Inflammatory macrophage treated with lipopolysaccharide for 1 hour (primary cell): ENCODE results near the gene PPP6R2.
A peak's percentile ranks its signal among the peaks of the same experiment; 100 is the strongest.

Source experiments
- DNase-seq, 2 donors: peaks; one replicate each; pipeline ENCODE4 v3.0.0-alpha.2; 2020 to 2022

The PPP6R2 gene

GRCh38 chr22:50447576-50448551 lies 104.7 kb downstream of the PPP6R2 start:
- DNase-seq = no peak

GRCh38 chr22:50452649-50453048 lies 109.5 kb downstream of the PPP6R2 start:
- DNase-seq = peak; percentile 19 to 55

- no peak for DNase-seq
Measured at GRCh38 chr22:50454556-50455075, 111.5 kb downstream of the PPP6R2 start.

GRCh38 chr22:50455201-50455600 lies 112.1 kb downstream of the PPP6R2 start:
- DNase-seq = no peak

- no peak for DNase-seq
Measured at GRCh38 chr22:50456026-50456425, 112.9 kb downstream of the PPP6R2 start.

- DNase-seq = no peak
Measured at GRCh38 chr22:50456466-50457234, 113.5 kb downstream of the PPP6R2 start.

GRCh38 chr22:50459016-50459415 lies 115.9 kb downstream of the PPP6R2 start:
- no peak for DNase-seq

GRCh38 chr22:50459496-50460140 lies 116.5 kb downstream of the PPP6R2 start:
- DNase-seq = no peak

GRCh38 chr22:50460938-50461337 lies 117.8 kb downstream of the PPP6R2 start:
- no peak for DNase-seq

GRCh38 chr22:50461536-50461935 lies 118.4 kb downstream of the PPP6R2 start:
- DNase-seq = no peak

- DNase-seq = no peak
Measured at GRCh38 chr22:50461979-50462540, 118.9 kb downstream of the PPP6R2 start.

GRCh38 chr22:50463188-50463900 lies 120.2 kb downstream of the PPP6R2 start:
- no peak for DNase-seq

- no peak for DNase-seq
Measured at GRCh38 chr22:50464451-50464850, 121.3 kb downstream of the PPP6R2 start.

GRCh38 chr22:50465066-50465930 lies 122.2 kb downstream of the PPP6R2 start:
- DNase-seq = no peak

GRCh38 chr22:50467341-50467740 lies 124.2 kb downstream of the PPP6R2 start:
- DNase-seq = no peak

GRCh38 chr22:50467773-50468440 lies 124.8 kb downstream of the PPP6R2 start:
- no peak for DNase-seq

- no peak for DNase-seq
Measured at GRCh38 chr22:50468626-50469025, 125.5 kb downstream of the PPP6R2 start.

GRCh38 chr22:50469377-50470305 lies 126.5 kb downstream of the PPP6R2 start:
- no peak for DNase-seq

- no peak for DNase-seq
Measured at GRCh38 chr22:50470491-50470890, 127.4 kb downstream of the PPP6R2 start.
